ENCODE data around the gene URB1. TPM values are rescaled to one million over a fixed set of nuclear protein-coding genes. Genes with fewer than 3 reads are reported as not detected.

Gene URB1
- total RNA-seq, 1 experiment from 2014 or later: 18.1 TPM

DNA sequence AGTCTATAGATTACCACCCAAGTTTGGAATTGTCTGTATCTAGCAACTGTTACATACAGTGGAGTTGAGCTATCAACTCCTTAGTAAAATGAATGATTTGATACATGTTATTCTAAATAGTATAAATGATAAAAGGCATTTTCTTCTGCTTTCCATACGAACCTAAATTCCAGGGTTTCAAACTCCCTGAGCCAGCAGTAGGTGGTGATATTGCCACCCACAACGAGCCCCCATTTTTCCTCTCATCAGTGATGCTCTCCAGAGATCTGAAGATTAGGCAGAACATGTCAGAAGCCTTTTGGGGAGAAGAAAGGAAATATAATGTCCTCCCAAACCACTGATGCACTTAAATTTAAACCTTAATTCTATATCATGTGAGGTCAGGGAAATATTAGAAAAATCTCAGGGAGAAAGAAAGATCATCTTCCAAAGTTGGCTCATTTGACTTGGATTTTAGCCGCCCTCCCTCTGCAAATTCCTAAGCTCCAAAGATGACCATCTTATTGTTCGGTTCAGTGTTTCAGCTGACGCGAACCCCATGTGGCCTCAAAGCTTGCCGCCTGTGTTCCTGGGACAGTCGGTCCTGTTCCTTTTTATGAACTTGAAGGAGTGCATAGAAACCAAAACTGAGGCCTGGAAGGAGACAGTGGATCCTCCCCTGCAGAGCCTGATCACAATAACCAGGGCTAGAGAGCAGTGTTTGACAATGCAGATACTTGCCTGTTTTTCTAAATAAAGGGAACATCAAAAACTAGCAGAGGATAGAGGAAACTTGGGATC is 22.0 kb upstream of the URB1 start:
- no TSS peak for BruUV-seq (replicated peaks)
- TF ChIP-seq, protein P1, sequence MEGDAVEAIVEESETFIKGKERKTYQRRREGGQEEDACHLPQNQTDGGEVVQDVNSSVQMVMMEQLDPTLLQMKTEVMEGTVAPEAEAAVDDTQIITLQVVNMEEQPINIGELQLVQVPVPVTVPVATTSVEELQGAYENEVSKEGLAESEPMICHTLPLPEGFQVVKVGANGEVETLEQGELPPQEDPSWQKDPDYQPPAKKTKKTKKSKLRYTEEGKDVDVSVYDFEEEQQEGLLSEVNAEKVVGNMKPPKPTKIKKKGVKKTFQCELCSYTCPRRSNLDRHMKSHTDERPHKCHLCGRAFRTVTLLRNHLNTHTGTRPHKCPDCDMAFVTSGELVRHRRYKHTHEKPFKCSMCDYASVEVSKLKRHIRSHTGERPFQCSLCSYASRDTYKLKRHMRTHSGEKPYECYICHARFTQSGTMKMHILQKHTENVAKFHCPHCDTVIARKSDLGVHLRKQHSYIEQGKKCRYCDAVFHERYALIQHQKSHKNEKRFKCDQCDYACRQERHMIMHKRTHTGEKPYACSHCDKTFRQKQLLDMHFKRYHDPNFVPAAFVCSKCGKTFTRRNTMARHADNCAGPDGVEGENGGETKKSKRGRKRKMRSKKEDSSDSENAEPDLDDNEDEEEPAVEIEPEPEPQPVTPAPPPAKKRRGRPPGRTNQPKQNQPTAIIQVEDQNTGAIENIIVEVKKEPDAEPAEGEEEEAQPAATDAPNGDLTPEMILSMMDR (IDR thresholded peaks at IDR 0.05): peak; percentile 57
- TF ChIP-seq POLR2AphosphoS5 (IDR thresholded peaks at IDR 0.05; ENCODE audit: low read depth, low read length): no peak
- CTCF ChIA-PET: no interaction called here
- DNase-seq (ENCODE audit: low read depth, low spot score): no peak
- peaks cover 4% of the 10 kb centered on the region; the same call in 1 of the 2 replicates for H3K4me1 ChIP-seq (ENCODE audit: control insufficient read depth, insufficient read depth, low read length)
- no peaks in the 10 kb centered on the region for H3K9me3 ChIP-seq (ENCODE audit: control insufficient read depth, insufficient read depth, low read depth, low read length)
- peaks cover 2% of the 10 kb centered on the region; the same call in 1 of the 2 replicates for H3K27me3 ChIP-seq (ENCODE audit: control insufficient read depth, insufficient read depth, low read length)
- intact Hi-C loops (cut with micrococcal nuclease; ENCODE audit: unreplicated experiment) (loop anchor here (5.0 kb wide), 1 partner anchor 148 kb away; no protein-coding TSS in a partner anchor), in situ Hi-C loops (cut with HindIII; ENCODE audit: low pct_unique_long_range_greater_than_20kb, low sequenced_read_pairs) (no loop called here)
- POLR2A ChIA-PET: no interaction called here
- peak overlapping the region in 1 of 2 experiments; percentile 14; a peak in 1 of 4 replicates for H3K4me3 ChIP-seq (ENCODE audit: low read depth in 2 of 2, low read length in 2 of 2)
- no peak for ATAC-seq
- no peaks in the 10 kb centered on the region for H3K36me3 ChIP-seq (ENCODE audit: control insufficient read depth, insufficient read depth, low read length)
- H3K27ac ChIP-seq (ENCODE audit: low read length): no peak overlapping the region

DNA sequence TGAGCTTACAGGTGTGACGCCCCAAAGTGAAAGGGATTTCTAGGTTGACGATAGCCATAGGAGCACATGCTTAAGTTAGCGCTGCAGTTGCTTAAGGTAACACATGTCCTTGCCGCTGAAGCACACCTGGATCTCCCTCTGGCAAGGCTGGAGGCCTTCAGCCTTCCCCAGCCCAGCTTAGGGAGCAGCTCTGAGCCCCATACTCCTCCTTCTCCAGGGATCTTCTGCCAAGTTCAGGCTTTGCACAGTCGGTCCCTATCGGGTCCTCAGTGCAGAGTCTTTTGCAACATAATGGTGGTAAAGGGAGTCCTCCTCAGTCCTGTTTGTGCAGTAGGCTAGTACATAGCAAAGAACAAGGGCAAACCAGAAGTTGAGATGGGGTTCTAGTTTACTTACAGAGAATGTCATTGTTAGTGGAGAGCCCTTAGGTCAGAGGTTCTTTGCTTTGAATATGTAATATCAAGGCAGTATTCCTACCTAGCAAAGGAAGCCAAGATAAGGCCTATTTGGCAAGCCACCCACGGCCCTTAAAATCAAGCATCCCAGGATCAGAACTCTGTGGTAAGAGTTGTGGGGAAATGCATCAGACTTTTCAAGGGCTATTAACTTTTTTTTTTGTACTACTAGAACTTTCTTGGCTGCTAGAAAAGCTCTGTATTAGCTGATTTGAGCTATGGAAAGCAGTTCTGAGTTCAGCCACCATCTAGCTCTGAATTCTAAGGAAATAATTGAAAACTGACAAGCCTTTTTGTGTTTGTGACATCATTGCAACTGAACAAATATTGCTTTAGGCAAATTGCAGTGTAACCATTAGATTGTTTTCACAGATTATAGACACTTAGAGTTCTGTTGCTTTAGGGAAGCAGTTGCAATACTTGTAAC is 21.1 kb upstream of the URB1 start:
- TF ChIP-seq, protein P2, sequence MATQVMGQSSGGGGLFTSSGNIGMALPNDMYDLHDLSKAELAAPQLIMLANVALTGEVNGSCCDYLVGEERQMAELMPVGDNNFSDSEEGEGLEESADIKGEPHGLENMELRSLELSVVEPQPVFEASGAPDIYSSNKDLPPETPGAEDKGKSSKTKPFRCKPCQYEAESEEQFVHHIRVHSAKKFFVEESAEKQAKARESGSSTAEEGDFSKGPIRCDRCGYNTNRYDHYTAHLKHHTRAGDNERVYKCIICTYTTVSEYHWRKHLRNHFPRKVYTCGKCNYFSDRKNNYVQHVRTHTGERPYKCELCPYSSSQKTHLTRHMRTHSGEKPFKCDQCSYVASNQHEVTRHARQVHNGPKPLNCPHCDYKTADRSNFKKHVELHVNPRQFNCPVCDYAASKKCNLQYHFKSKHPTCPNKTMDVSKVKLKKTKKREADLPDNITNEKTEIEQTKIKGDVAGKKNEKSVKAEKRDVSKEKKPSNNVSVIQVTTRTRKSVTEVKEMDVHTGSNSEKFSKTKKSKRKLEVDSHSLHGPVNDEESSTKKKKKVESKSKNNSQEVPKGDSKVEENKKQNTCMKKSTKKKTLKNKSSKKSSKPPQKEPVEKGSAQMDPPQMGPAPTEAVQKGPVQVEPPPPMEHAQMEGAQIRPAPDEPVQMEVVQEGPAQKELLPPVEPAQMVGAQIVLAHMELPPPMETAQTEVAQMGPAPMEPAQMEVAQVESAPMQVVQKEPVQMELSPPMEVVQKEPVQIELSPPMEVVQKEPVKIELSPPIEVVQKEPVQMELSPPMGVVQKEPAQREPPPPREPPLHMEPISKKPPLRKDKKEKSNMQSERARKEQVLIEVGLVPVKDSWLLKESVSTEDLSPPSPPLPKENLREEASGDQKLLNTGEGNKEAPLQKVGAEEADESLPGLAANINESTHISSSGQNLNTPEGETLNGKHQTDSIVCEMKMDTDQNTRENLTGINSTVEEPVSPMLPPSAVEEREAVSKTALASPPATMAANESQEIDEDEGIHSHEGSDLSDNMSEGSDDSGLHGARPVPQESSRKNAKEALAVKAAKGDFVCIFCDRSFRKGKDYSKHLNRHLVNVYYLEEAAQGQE (IDR thresholded peaks at IDR 0.05; ENCODE audit: insufficient read depth in 1 of 2, low read depth in 2 of 2, low read length in 1 of 2): no peak
- no peak for TF ChIP-seq TCF7L2 (IDR thresholded peaks at IDR 0.05; ENCODE audit: low read depth, low read length)
- no peak for TF ChIP-seq SIN3A (IDR thresholded peaks at IDR 0.05; ENCODE audit: borderline replicate concordance, insufficient read depth, low read depth, low read length)
- TF ChIP-seq, protein P1 (IDR thresholded peaks at IDR 0.05): no peak
- TF ChIP-seq POLR2AphosphoS5 (IDR thresholded peaks at IDR 0.05; ENCODE audit: low read depth, low read length): no peak
- H3K4me3 ChIP-seq (ENCODE audit: low read depth in 2 of 2, low read length in 2 of 2): peak overlapping the region; percentile 43 to 58
- H3K9me3 ChIP-seq (ENCODE audit: control insufficient read depth, insufficient read depth, low read depth, low read length): no peaks in the 10 kb centered on the region
- ChIA-PET CTCF (no interaction called here), POLR2A (no interaction called here)
- no peaks in the 10 kb centered on the region for H3K36me3 ChIP-seq (ENCODE audit: control insufficient read depth, insufficient read depth, low read length)
- ATAC-seq (peak; percentile 36), DNase-seq (ENCODE audit: low read depth, low spot score) (no peak)
- BruUV-seq (replicated peaks): no TSS peak
- H3K27ac ChIP-seq (ENCODE audit: low read length): no peak overlapping the region
- peaks cover 2% of the 10 kb centered on the region; the same call in 1 of the 2 replicates for H3K27me3 ChIP-seq (ENCODE audit: control insufficient read depth, insufficient read depth, low read length)
- intact Hi-C loops (cut with micrococcal nuclease; ENCODE audit: unreplicated experiment): loop anchor here (5.0 kb wide), 1 partner anchor 148 kb away; no protein-coding TSS in a partner anchor
- H3K4me1 ChIP-seq (ENCODE audit: control insufficient read depth, insufficient read depth, low read length): peaks cover 4% of the 10 kb centered on the region; the same call in 1 of the 2 replicates
- in situ Hi-C loops (cut with HindIII; ENCODE audit: low pct_unique_long_range_greater_than_20kb, low sequenced_read_pairs): no loop called here
